Middle frontal gyrus (tissue), 1 donor: Measurements from ENCODE around the gene IQSEC3.

Source experiments
- DNase-seq: peaks from one replicate; pipeline ENCODE4 v3.0.0-alpha.2; 2015; ENCODE audit warnings: low spot score; ENCODE audit errors: extremely low spot score

IQSEC3 gene

GRCh38 chr12:162467-163307 is 96.1 kb downstream of the IQSEC3 start:
- no peak for DNase-seq

DNA sequence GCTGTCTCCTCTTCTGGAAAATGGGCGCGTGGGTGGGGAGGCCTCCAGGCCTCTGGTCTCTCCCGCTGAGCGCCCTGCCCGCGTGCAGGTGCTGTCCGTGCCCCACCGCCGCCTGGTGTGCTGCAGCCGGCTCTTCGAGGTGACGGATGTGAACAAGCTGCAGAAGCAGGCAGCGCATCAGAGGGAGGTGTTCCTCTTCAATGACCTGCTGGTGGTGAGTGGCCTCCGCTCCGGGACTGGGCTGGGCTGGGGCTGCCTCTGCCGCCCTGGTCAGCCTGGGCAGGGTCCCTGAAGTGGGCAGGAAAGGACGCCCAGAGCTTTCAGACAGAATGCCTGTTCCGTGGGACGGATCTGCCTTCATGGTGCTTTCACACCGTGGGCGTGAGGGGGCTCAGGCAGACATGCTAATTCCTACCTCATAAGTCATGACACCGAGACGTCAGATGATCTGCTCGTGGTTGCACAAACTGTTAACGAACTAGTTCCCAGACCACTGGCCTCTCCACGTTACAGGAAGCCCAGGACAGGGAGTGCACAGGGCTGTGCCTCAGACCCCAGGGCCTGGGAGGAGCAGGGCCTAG is 96.9 kb downstream of the IQSEC3 start:
- DNase-seq, result no peak

DNA sequence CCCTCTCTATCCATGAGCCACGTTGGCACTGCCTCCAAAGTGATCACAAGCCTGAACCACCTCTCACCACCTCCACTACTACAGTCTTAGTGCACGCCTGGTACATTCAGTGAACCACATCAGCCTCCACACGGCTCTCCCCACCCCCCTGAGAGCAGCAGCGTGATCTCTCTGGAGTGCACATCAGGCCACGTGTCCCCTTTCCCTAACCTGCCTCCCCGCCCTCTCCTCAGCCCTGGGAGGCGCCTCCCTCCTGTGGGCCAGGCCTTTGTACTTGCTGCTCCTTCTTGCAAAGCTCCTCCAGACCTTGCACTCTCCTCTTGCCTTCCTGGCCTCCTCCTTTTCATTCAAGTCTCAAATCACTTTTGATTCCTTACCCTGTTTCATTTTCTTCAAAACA is 97.6 kb downstream of the IQSEC3 start:
- no peak for DNase-seq

- DNase-seq, result no peak
These were observed 99.3 kb downstream of the IQSEC3 start for GRCh38 chr12:165862-166368.

DNA sequence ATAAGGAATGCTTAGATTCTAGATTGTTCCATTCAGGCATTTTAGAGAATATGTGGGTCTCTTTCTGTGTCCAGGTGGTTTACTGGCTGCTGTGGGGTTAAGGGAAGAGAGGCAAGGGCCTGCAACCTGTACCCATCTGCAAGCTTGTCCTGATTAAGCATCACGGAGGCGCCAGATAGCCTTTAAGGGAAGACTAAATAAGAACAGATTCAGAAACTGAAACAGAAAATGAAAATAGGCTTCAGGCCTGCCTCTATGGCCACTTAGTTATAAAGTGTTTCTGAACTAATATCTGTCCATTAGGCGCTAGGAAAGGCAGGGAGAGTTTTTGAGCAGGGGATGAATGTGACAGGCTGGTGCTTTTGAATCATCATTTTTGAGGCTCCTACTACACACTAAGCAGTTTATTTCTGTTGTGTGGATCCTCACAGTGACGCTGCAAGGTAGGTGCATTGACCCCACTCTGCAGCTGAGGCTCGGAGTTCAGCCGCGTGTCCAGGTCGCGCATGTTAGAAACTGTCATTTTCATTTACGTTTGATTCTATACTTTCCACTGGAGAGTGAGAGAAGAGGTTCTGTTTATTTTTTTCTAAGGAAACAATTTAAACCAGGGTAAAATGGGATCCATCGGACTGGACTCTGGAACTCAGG is 100.0 kb downstream of the IQSEC3 start:
- DNase-seq, result no peak

DNA sequence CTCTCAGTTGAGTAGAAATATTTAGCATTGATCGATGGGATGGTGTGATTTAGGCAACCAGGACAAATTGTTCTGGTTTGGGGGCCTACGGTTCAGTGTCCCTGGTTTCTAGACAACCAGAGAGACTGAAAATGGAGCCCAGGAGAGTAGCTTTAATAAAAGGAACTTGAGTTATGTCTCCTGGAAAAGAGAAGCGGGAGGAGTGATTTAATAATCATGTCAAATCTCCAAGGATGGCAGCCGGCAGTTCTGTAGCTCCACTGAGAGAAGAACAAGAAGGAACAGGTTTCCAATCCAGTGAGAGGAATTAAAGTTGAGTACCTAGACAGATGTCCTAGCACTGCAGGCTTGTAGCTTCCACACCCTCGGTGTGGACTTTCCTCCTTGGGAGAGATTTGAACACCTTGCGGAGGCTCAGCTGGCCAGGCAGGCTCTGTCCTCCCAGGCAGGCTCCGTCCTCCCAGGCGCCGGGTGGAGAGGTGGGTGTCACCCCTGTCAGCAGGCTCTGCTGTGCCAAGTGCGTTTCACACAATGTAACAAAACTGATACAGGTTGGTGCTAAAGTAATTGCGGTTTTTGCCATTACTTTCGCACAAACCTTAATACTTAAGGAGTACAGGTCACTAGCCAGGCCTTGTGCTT is 101.5 kb downstream of the IQSEC3 start:
- DNase-seq, result no peak

GRCh38 chr12:168763-169525 is 102.4 kb downstream of the IQSEC3 start:
- no peak for DNase-seq

- DNase-seq, result no peak
These were observed 103.2 kb downstream of the IQSEC3 start for GRCh38 chr12:169528-170370.

- DNase-seq, result no peak
These were observed 104.0 kb downstream of the IQSEC3 start for GRCh38 chr12:170371-171225.

DNA sequence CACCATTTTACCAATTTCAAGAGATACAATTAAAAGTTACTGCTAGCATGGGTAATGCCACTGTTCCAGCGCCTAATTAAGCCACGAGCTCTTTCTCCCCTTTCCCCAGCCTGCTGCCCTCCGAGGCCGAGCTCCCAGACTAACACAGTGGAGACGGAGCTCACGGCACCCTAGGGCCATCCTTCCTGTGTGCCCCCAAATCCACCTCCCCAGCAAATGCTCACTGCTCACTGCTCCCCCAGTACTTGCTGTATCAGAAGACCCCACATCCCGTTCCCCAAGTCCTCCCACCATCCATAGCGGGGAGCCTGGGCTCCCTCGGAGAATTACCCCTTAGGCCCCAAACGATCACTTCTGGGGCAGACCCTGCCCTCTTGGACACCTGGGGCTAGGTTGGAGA is 104.7 kb downstream of the IQSEC3 start:
- no peak for DNase-seq

GRCh38 chr12:171743-172676 is 105.4 kb downstream of the IQSEC3 start:
- no peak for DNase-seq

DNA sequence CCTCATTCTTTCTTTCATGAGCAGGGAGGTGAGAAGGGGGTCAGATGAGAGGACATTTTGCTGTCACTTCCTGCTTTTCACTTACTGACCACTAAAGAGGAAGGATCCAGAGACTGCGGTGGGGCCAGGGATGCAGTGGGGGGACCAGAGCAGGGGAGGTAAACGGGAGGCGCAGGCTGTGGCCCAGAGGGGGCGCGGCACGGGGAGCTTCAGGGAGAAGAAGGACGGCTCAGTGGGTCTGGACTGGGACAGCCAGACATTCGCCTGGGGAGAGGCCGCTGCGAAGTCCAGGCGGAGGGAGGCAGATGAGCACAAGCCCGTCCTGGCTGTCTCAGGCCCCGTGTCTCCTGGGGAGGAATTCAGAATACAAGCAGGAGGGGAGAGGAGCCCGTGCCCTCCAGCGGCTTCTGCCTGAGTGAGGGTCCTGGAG is 106.2 kb downstream of the IQSEC3 start:
- no peak for DNase-seq

DNA sequence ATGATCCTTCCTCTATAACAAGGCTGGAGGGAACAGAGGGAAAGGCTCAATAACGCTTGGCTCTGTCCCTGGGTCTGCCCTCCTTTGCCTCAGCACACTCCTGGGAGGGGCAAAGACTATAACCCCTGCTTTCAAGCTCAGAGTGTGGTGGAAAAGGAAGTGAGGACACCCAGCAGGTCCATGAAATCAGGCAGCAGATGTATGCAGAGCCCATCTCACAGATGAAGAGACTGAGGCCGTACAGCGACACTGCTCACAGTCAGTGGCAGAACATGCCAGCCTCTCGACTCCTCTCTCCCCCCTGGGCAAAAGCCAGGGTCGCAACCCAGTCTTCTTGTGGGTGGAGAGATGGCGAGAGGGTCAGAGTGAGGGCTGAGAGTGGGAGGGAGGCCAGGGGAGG is 107.6 kb downstream of the IQSEC3 start:
- DNase-seq, result no peak

DNA sequence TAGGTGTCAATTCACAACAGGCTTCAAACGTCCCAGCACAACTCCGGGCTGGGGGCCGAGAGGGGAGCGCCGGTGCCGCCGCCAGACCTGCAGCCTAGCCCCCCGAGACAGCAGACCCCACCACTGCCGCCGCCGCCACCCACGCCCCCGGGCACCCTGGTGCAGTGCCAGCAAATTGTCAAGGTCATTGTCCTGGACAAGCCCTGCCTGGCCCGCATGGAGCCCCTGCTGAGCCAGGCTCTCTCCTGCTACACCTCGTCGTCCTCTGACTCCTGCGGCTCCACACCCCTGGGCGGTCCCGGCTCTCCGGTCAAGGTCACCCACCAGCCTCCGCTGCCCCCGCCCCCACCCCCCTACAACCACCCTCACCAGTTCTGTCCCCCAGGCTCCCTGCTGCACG is 108.0 kb downstream of the IQSEC3 start:
- no peak for DNase-seq

GRCh38 chr12:175250-175649 is 108.7 kb downstream of the IQSEC3 start:
- no peak for DNase-seq

- DNase-seq, result no peak
These were observed 109.2 kb downstream of the IQSEC3 start for GRCh38 chr12:175759-176158.

GRCh38 chr12:176321-177181 is 110.0 kb downstream of the IQSEC3 start:
- DNase-seq, result no peak
